NCI-H1417 treated with DMSO at 0.1 percent for 48 hours (cell line): Measurements from ENCODE around the gene TP53TG3C.
"Not testable (repeated sequence)": the region's sequence is repeated elsewhere in the genome, so short reads cannot be mapped to it uniquely, and the experiment has no call there.

Experiments used
- DNase-seq: peaks from one replicate; lab custom pipeline; 2025; lab: John Stamatoyannopoulos, UW

The TP53TG3C gene

GRCh38 chr16:33193926-33194325 is at the start of gene TP53TG3C:
TP53TG3C (plus strand) TSS chr16:33194226; CDS start chr16:33194294, 68 bp downstream.
- not testable (repeated sequence) for DNase-seq
